ENCODE measurements around the gene PNMT. TPM values are rescaled to one million over a fixed set of nuclear protein-coding genes. Genes with fewer than 3 reads are reported as not detected.

The PNMT gene
- total and polyA plus RNA-seq, 2 experiments from 2014 or later = 1.9 to 2.5 TPM

GRCh38 chr17:39642291-39643074, 25.8 kb upstream of the PNMT start:
- H3K4me1 ChIP-seq (ENCODE audit: insufficient read depth) = peaks cover 56% of the 10 kb centered on the region

More at GRCh38 chr17:39642291-39643074, 25.8 kb upstream of the PNMT start:
- peaks cover 23% of the 10 kb centered on the region; the same call in 1 of the 2 replicates for H3F3A ChIP-seq (replicated peaks; ENCODE audit: low read depth)
- no peak for DNase-seq (ENCODE audit: low spot score)
- H3K4me3 ChIP-seq = no peak overlapping the region
- H3K27ac ChIP-seq (ENCODE audit: low read depth) = no peak overlapping the region
- H3K27me3 ChIP-seq (ENCODE audit: insufficient read depth) = no peaks in the 10 kb centered on the region
- H3K4me3 Mint-ChIP-seq = no peak overlapping the region; the same call in 2 of the 3 replicates
- TF ChIP-seq POLR2AphosphoS5 (IDR thresholded peaks at IDR 0.05; ENCODE audit: low read depth) (no peak), EZH2 (IDR thresholded peaks at IDR 0.05; ENCODE audit: low read depth, unreplicated experiment) (no peak), REST (IDR thresholded peaks at IDR 0.05; ENCODE audit: unreplicated experiment) (no peak), JUNB (IDR thresholded peaks at IDR 0.05; ENCODE audit: unreplicated experiment) (no peak), ZNF331 (CRISPR knock-in tag; IDR thresholded peaks at IDR 0.05; ENCODE audit: low read depth) (no peak), CREB1 (CRISPR knock-in tag; IDR thresholded peaks at IDR 0.05; ENCODE audit: low read depth) (no peak), NANOG (IDR thresholded peaks at IDR 0.05; ENCODE audit: borderline replicate concordance) (no peak), STAT1 (IDR thresholded peaks at IDR 0.05; ENCODE audit: unreplicated experiment) (no peak), ZNF114 (CRISPR knock-in tag; IDR thresholded peaks at IDR 0.05) (no peak), EZH2phosphoT487 (IDR thresholded peaks at IDR 0.05; ENCODE audit: unreplicated experiment) (no peak)
- TF ChIP-seq, protein P1, sequence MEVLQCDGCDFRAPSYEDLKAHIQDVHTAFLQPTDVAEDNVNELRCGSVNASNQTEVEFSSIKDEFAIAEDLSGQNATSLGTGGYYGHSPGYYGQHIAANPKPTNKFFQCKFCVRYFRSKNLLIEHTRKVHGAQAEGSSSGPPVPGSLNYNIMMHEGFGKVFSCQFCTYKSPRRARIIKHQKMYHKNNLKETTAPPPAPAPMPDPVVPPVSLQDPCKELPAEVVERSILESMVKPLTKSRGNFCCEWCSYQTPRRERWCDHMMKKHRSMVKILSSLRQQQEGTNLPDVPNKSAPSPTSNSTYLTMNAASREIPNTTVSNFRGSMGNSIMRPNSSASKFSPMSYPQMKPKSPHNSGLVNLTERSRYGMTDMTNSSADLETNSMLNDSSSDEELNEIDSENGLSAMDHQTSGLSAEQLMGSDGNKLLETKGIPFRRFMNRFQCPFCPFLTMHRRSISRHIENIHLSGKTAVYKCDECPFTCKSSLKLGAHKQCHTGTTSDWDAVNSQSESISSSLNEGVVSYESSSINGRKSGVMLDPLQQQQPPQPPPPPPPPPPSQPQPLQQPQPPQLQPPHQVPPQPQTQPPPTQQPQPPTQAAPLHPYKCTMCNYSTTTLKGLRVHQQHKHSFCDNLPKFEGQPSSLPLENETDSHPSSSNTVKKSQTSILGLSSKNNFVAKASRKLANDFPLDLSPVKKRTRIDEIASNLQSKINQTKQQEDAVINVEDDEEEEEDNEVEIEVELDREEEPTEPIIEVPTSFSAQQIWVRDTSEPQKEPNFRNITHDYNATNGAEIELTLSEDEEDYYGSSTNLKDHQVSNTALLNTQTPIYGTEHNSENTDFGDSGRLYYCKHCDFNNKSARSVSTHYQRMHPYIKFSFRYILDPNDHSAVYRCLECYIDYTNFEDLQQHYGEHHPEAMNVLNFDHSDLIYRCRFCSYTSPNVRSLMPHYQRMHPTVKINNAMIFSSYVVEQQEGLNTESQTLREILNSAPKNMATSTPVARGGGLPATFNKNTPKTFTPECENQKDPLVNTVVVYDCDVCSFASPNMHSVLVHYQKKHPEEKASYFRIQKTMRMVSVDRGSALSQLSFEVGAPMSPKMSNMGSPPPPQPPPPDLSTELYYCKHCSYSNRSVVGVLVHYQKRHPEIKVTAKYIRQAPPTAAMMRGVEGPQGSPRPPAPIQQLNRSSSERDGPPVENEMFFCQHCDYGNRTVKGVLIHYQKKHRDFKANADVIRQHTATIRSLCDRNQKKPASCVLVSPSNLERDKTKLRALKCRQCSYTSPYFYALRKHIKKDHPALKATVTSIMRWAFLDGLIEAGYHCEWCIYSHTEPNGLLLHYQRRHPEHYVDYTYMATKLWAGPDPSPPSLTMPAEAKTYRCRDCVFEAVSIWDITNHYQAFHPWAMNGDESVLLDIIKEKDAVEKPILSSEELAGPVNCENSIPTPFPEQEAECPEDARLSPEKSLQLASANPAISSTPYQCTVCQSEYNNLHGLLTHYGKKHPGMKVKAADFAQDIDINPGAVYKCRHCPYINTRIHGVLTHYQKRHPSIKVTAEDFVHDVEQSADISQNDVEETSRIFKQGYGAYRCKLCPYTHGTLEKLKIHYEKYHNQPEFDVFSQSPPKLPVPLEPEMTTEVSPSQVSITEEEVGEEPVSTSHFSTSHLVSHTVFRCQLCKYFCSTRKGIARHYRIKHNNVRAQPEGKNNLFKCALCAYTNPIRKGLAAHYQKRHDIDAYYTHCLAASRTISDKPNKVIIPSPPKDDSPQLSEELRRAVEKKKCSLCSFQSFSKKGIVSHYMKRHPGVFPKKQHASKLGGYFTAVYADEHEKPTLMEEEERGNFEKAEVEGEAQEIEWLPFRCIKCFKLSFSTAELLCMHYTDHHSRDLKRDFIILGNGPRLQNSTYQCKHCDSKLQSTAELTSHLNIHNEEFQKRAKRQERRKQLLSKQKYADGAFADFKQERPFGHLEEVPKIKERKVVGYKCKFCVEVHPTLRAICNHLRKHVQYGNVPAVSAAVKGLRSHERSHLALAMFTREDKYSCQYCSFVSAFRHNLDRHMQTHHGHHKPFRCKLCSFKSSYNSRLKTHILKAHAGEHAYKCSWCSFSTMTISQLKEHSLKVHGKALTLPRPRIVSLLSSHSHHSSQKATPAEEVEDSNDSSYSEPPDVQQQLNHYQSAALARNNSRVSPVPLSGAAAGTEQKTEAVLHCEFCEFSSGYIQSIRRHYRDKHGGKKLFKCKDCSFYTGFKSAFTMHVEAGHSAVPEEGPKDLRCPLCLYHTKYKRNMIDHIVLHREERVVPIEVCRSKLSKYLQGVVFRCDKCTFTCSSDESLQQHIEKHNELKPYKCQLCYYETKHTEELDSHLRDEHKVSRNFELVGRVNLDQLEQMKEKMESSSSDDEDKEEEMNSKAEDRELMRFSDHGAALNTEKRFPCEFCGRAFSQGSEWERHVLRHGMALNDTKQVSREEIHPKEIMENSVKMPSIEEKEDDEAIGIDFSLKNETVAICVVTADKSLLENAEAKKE (CRISPR knock-in tag; IDR thresholded peaks at IDR 0.05) = no peak
- TF ChIP-seq, protein P2, sequence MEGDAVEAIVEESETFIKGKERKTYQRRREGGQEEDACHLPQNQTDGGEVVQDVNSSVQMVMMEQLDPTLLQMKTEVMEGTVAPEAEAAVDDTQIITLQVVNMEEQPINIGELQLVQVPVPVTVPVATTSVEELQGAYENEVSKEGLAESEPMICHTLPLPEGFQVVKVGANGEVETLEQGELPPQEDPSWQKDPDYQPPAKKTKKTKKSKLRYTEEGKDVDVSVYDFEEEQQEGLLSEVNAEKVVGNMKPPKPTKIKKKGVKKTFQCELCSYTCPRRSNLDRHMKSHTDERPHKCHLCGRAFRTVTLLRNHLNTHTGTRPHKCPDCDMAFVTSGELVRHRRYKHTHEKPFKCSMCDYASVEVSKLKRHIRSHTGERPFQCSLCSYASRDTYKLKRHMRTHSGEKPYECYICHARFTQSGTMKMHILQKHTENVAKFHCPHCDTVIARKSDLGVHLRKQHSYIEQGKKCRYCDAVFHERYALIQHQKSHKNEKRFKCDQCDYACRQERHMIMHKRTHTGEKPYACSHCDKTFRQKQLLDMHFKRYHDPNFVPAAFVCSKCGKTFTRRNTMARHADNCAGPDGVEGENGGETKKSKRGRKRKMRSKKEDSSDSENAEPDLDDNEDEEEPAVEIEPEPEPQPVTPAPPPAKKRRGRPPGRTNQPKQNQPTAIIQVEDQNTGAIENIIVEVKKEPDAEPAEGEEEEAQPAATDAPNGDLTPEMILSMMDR (conservative IDR thresholded peaks at IDR 0.05; ENCODE audit: low read depth in 2 of 2) = no peak
- TF ChIP-seq, protein P3, sequence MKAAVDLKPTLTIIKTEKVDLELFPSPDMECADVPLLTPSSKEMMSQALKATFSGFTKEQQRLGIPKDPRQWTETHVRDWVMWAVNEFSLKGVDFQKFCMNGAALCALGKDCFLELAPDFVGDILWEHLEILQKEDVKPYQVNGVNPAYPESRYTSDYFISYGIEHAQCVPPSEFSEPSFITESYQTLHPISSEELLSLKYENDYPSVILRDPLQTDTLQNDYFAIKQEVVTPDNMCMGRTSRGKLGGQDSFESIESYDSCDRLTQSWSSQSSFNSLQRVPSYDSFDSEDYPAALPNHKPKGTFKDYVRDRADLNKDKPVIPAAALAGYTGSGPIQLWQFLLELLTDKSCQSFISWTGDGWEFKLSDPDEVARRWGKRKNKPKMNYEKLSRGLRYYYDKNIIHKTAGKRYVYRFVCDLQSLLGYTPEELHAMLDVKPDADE (IDR thresholded peaks at IDR 0.05) = no peak
- peaks cover 16% of the 10 kb centered on the region for H3K27me3 Mint-ChIP-seq (ENCODE audit: insufficient read depth, low read depth, poor library complexity)
- no peaks in the 10 kb centered on the region for H3K9me3 Mint-ChIP-seq
- H3K36me3 Mint-ChIP-seq (ENCODE audit: low read depth) = no peaks in the 10 kb centered on the region; the same call in 1 of the 3 replicates
- H3K27ac Mint-ChIP-seq = no peak overlapping the region
- H3K79me2 ChIP-seq (replicated peaks; ENCODE audit: insufficient read depth) = peaks cover 81% of the 10 kb centered on the region
- no peak overlapping the region for H3K4me2 ChIP-seq
- no peak overlapping the region for H2AFZ ChIP-seq
- no peaks in the 10 kb centered on the region for H3K36me3 ChIP-seq (ENCODE audit: insufficient read depth)
- peaks cover 22% of the 10 kb centered on the region for H4K20me1 ChIP-seq (replicated peaks; ENCODE audit: insufficient read depth)
- H3K9me2 ChIP-seq (ENCODE audit: insufficient read depth) = no peaks in the 10 kb centered on the region
- H3K4me1 Mint-ChIP-seq = peaks cover 70% of the 10 kb centered on the region
- ATAC-seq = no peak
